GM18907 (cell line): ENCODE data around the gene NR2C2AP.
"Not testable (repeated sequence)": the region's sequence is repeated elsewhere in the genome, so short reads cannot be mapped to it uniquely, and the experiment has no call there.

Experiments used
- ATAC-seq: cut with Tn5 transposase; IDR thresholded peaks from one replicate; pipeline ENCODE4 v1.9.1; 2021; ENCODE audit warnings: mild to moderate bottlenecking, moderate library complexity; ENCODE audit not compliant: unreplicated experiment

Gene NR2C2AP

GRCh38 chr19:19203012-19203856 lies at the start of gene NR2C2AP:
NR2C2AP (minus strand) TSS chr19:19203414; CDS start chr19:19203060, 354 bp downstream.
- peak; percentile 64 for ATAC-seq

GRCh38 chr19:19250196-19250801 lies 47.1 kb upstream of the NR2C2AP start:
- no peak for ATAC-seq

GRCh38 chr19:19240476-19240875 lies 37.3 kb upstream of the NR2C2AP start:
- no peak for ATAC-seq

- ATAC-seq = no peak
These were observed 36.5 kb upstream of the NR2C2AP start for GRCh38 chr19:19239675-19240074.

GRCh38 chr19:19238126-19238894 lies 35.1 kb upstream of the NR2C2AP start:
- no peak for ATAC-seq

GRCh38 chr19:19236173-19236572 lies 33.0 kb upstream of the NR2C2AP start:
- ATAC-seq = no peak

GRCh38 chr19:19234220-19234816 lies 31.1 kb upstream of the NR2C2AP start:
- no peak for ATAC-seq

GRCh38 chr19:19232261-19232721 lies 29.1 kb upstream of the NR2C2AP start:
- no peak for ATAC-seq

- no peak for ATAC-seq
These were observed 27.8 kb upstream of the NR2C2AP start for GRCh38 chr19:19230999-19231398.

GRCh38 chr19:19229701-19230100 lies 26.5 kb upstream of the NR2C2AP start:
- ATAC-seq = no peak

- ATAC-seq = no peak
These were observed 24.0 kb upstream of the NR2C2AP start for GRCh38 chr19:19227217-19227616.

GRCh38 chr19:19226663-19227062 lies 23.4 kb upstream of the NR2C2AP start:
- no peak for ATAC-seq

- no peak for ATAC-seq
These were observed 23.0 kb upstream of the NR2C2AP start for GRCh38 chr19:19226204-19226603.

- ATAC-seq = peak; percentile 63
These were observed 21.8 kb upstream of the NR2C2AP start for GRCh38 chr19:19224852-19225494.

- ATAC-seq = no peak
These were observed 21.1 kb upstream of the NR2C2AP start for GRCh38 chr19:19224150-19224851.

- ATAC-seq = no peak
These were observed 20.4 kb upstream of the NR2C2AP start for GRCh38 chr19:19223636-19224035.

- ATAC-seq = no peak
These were observed 19.8 kb upstream of the NR2C2AP start for GRCh38 chr19:19223060-19223459.

- ATAC-seq = not testable (repeated sequence)
These were observed 17.8 kb upstream of the NR2C2AP start for GRCh38 chr19:19221000-19221399.

GRCh38 chr19:19218911-19219310 lies 15.7 kb upstream of the NR2C2AP start:
- ATAC-seq = no peak

- no peak for ATAC-seq
These were observed 13.9 kb upstream of the NR2C2AP start for GRCh38 chr19:19217099-19217498.
